ENCODE measurements around the gene MED29. TPM values are rescaled to one million over a fixed set of nuclear protein-coding genes. Genes with fewer than 3 reads are reported as not detected.
A peak's percentile ranks its signal among the peaks of the same experiment; 100 is the strongest.

Gene MED29
- total and polyA plus RNA-seq, 2 of the 13 experiments (the other 11 are each of a cell fraction or from before 2014, with no cell fraction given): 14.0 to 19.7 TPM

GRCh38 chr19:39445196-39446111 is 54.3 kb downstream of the MED29 start, which contains the start of gene SUPT5H (continued):
- TF ChIP-seq PLSCR1 (CRISPR knock-in tag; IDR thresholded peaks at IDR 0.05; ENCODE audit: borderline replicate concordance) (0 out of 2 replicates have a peak, but pooled peaks have one; percentile 20), ZNF256 (CRISPR knock-in tag; conservative IDR thresholded peaks at IDR 0.05) (no peak), CENPT (CRISPR knock-in tag; IDR thresholded peaks at IDR 0.05; ENCODE audit: low read depth) (no peak), ZNF772 (CRISPR knock-in tag; IDR thresholded peaks at IDR 0.05) (no peak; the same call in 1 of the 2 replicates), MAF1 (CRISPR knock-in tag; IDR thresholded peaks at IDR 0.05; ENCODE audit: borderline replicate concordance) (no peak), FOXM1 (CRISPR knock-in tag; IDR thresholded peaks at IDR 0.05) (no peak), ZNF570 (CRISPR knock-in tag; IDR thresholded peaks at IDR 0.05; ENCODE audit: borderline replicate concordance) (no peak), HMGXB3 (CRISPR knock-in tag; IDR thresholded peaks at IDR 0.05; ENCODE audit: borderline replicate concordance) (peak; percentile 73; the same call in 1 of the 2 replicates), NR2F6 (IDR thresholded peaks at IDR 0.05) (no peak), NR2F6 (CRISPR knock-in tag; IDR thresholded peaks at IDR 0.05) (peak; percentile 75), CSRNP1 (CRISPR knock-in tag; IDR thresholded peaks at IDR 0.05) (no peak), NFE2L1 (CRISPR knock-in tag; IDR thresholded peaks at IDR 0.05; ENCODE audit: borderline replicate concordance) (no peak), AKNA (CRISPR knock-in tag; IDR thresholded peaks at IDR 0.05; ENCODE audit: borderline replicate concordance) (no peak), SKI (IDR thresholded peaks at IDR 0.05; ENCODE audit: partially characterized antibody) (peak; percentile 18), SMYD3 (CRISPR knock-in tag; IDR thresholded peaks at IDR 0.05) (no peak; the same call in 1 of the 2 replicates), SOX13 (IDR thresholded peaks at IDR 0.05) (no peak), SOX13 (CRISPR knock-in tag; conservative IDR thresholded peaks at IDR 0.05 in 1 of 2, IDR thresholded peaks at IDR 0.05 in 1 of 2) (0 out of 4 replicates have a peak, but pooled peaks of 1 of the 2 experiments have one; percentile 45)

All from HepG2 (cell line).